Renal pelvis (tissue), 4 donors: ENCODE results near the gene FBXW8. TPM values are rescaled to one million over a fixed set of nuclear protein-coding genes. Genes with fewer than 3 reads are reported as not detected.

Experiments
- DNase-seq: peaks from one replicate; pipeline ENCODE4 v3.0.0-alpha.2; 2013
- polyA plus RNA-seq, 3 donors: library from polyadenylated mRNA; unstranded; fragments of 120-200 nt; gene quantifications; one replicate each; pipeline ENCODE4 v1.2.1, GENCODE V29; 2013; ENCODE audit not compliant: insufficient read length in 3 of 3

FBXW8 gene
- polyA plus RNA-seq, 3 donors: 25.3 to 25.9 (median 25.6) TPM

DNA sequence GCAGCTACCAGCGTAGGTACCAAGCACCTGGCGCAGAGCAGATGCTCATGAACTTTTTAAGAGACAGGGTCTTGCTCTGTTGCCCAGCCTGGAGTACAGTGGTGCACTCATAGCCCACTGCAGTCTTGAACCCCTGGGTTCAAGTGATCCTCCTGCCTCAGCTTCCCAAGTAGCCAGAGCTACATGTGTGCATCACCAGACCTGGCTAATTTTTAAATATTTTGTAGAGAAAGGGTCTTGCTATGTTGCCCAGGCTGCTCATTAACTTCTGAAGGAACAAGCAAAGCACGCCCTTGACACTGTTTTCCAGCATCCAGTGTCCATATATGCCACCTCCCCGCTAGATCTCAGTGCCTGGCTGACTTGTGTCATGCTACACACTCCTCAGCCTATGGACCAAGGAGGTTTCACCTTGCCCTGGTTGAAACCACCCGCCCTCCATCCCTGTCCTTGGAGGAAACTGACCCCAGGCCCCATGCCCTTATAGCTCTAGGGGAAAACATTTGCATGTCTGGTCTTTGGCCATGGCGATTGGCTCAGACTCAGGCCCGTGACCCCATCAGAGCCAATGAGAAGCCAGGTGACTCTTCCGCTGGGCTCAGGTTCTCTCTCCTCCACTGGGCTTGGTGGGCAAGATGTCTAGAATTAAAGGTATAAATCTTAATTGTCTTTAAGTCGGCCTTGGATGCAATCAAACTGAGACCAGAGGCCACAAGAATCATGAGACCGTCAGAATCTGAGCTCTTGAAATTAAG, 162.2 kb downstream of the FBXW8 start:
- DNase-seq: no peak

GRCh38 chr12:117073611-117074010, 162.9 kb downstream of the FBXW8 start:
- DNase-seq: no peak

DNA sequence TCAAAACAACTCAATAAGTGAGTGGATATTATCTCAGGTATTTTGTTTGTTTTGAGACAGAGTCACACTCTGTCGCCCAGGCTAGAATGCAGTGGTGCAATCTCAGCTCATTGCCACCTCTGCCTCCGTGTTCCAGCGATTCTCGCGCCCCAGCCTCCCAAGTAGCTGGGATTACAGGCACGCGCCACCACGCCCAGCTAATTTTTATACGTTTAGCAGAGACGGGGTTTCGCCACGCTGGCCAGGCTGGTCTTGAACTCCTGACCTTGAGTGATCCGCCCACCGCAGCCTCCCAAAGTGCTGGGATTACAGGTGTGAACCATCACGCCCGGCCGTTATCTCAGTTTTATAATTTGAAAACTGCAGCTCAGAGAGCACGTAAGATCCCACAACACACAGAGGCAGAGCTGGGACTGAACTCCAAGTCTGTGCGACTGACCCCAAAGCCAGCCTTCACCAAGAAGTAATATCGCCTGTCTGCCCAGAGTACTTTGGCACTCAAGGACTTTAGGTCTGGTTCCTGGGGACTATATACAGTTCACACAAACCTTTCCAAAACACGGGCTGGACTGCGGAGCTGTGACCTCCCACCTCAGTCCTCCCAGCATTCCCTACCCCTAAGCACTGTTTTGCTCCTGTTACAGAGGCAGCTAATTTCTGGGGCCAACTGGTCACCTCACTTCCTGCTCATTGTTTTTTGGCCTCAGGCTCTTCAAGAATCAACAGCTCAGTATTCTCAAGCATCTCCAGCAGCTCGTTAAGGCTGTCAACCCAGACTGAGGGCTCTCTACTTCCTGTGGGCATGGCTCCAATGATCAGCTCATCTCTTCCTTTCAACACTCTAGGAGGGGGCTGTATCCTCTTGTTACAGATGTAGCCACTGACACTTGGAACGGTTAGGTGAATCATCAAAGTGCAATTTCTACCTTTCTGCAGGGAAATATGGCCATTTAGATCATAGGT, 165.9 kb downstream of the FBXW8 start:
- DNase-seq: no peak

DNA sequence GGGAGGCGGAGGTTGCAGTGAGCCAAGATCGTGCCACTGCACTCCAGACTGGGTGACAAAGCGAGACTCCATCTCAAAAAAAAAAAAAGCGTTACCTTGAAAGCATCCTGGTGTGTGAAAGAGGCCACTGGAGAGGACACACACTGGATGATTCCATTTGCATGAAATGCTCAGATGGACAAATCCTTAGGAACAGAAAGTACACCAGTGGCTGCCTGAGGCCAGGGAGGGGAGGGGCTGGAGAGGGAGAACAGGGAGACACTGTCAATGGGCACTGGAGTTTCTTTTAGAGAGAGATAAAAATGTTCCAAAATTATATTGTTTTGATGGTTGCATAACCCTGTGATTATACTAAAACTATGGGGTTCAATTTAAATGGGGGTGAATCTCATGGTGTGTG, 168.7 kb downstream of the FBXW8 start:
- no peak for DNase-seq

DNA sequence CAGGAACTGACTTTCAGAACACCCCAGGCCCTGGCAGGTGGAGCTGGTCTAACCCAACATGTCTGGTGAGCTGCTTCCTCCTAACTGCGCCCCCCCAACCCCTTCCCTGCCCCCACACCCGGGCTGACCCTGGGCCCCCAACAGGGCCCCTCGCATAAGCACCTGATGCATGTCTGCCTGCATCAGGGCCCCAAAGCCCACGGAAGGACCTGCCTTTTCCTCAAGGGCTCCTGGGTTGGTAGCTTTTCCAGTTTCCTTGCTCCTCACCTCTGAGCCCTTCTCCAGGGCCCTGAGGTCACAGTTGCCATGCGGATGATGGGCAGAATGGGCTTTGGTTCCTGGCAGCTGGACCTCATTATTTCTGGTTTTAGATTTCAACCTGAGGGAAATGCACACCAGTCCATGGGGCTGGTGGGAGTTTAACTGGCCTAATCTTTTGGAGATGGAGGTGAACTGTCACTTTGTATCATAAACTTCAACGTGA, 170.0 kb downstream of the FBXW8 start:
- DNase-seq: peak; percentile 76

Other genes with a start within 250 kb of the FBXW8 start
- 10 to 100 TPM; 31.8 to 39.0 (median 33.5) TPM for gene SPRING1, start 172.9 kb upstream of the FBXW8 start, polyA plus RNA-seq
- 1 to 10 TPM; 4.2 to 6.3 (median 5.5) TPM for gene RNFT2, start 172.6 kb upstream of the FBXW8 start, polyA plus RNA-seq
- gene HRK, start 29.5 kb upstream of the FBXW8 start, polyA plus RNA-seq: under 1 TPM; 0.22 to 0.54 (median 0.39) TPM
- gene TESC, start 188.5 kb downstream of the FBXW8 start, polyA plus RNA-seq: 10 to 100 TPM in 1 of 3 donors, 1 to 10 TPM in 2; 9.1 to 10.7 (median 9.5) TPM